IPS-18c (cell line): ENCODE data around the gene IL16.
A peak's percentile ranks its signal among the peaks of the same experiment; 100 is the strongest.
"Not testable (repeated sequence)": the region's sequence is repeated elsewhere in the genome, so short reads cannot be mapped to it uniquely, and the experiment has no call there.

Experiments used
- H3K4me3 ChIP-seq: 2 replicates; pipeline ENCODE4 v1.7.0; 2013; ENCODE audit warnings: low read depth, mild to moderate bottlenecking, low read length, moderate library complexity; ENCODE audit not compliant: insufficient read depth
- H3K9me3 ChIP-seq: one replicate; pipeline ENCODE4 v1.6.1; 2013; ENCODE audit warnings: mild to moderate bottlenecking, low read length, moderate library complexity; ENCODE audit not compliant: control insufficient read depth, insufficient read depth

IL16 gene

DNA sequence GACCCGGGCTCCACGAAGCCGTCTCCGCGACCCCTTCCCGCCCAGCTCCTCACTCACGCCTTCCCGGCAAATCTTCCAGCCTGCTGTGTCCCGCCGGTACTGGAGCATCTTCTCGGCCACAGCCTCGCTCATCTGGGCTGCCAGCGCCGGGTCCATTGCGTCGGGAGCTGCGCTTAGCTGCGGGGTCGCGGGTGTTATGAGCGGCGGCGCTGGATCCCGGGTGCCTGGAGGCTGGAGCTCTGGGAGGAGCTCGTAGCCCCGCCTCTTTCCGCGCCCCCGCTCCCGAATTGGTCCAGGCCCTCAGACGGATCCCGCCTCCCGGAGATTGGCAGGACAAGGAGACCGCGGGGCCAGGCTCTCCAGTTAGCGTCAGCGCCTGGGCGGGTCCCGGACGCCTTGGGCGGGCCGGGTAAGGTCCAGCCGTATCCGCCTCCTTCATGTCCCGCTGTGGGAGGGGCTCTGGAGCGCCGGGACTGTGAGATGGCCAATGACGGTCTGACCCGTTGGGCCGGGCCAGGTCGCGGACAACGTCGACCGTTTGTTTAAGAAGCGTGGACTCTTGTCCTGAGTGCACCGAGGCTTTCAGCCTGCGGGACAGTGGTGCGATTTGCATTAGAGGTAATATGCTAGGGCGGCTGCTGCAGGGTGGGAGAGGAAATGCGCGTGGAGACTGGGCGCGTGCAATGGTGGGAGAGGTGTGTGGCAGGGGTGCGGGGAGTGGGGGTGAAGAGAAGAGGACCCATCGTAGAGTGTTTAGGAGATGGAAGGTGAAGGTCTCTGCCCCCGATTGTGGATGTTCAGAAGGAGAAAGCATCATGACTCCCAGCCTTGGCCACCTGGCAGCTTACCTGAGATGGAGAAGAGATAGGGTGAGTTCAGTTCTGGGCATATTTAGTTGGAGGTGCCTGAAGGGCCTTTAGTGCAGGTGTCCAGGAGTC is 127.5 kb downstream of the IL16 start, which contains the start of gene STARD5:
Gene STARD5, minus strand, starts transcription at position 198 of the 938 bp plus-strand sequence. Its CDS starts 42 bp downstream, at position 156.
- no peaks in the 10 kb centered on the region for H3K9me3 ChIP-seq
- H3K4me3 ChIP-seq, result peak within 1 kb of the TSS; percentile 76

DNA sequence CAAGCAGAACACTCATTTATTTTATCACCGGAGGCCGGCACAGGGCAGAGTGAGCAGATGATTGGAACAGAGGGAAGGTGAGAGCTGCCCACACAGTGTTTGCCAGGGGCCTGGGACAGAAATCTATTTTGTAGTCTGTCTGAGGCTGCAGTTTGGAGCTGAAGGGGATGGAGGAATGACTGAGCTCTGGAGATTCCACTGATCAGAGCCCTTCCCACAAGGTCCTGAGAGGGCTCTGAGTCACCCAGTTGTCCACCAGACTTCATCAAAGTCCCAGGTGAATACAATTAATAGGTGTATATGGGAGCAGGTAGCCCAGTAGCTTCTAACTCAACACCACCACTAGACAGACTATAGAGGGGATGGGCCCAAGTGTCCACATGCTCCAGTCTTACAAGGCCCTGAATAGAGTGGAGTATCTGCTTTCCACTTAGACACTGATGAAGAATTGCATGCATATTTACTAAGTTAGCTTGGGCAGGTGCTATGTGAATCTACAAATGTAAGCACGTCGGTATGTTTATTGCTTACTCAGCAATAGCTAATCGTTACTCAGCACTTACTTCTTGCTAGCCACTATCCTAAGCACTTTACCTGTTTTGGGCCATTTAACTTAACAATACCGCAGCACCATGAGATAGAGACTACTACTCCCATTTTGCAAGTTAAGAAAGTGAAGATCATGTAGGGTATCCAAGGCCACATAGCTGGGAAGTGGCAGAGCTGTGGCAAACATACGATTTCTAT is 130.0 kb downstream of the IL16 start:
- H3K4me3 ChIP-seq, result no peak overlapping the region
- H3K9me3 ChIP-seq, result no peaks in the 10 kb centered on the region

DNA sequence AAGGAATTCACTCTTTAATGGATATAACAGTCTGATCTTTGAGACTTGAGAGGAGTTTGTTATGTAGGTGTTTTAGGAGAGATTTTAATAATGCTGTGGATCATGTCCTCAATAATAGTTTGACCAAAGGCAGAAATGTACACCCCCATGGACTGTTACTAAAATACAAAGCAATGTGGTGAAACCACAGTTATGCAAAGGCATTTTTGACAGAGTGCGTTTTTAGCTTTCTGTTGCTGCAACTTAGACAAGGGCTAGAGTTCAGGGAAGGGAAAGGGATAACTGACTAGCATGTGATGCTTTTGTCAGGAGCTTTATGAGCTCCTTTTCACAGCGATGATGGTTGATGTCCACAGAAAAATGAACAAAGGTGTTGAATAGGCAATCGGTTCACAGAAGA is 130.8 kb downstream of the IL16 start:
- Histone ChIP-seq H3K9me3 (no peaks in the 10 kb centered on the region), H3K4me3 (no peak overlapping the region)

DNA sequence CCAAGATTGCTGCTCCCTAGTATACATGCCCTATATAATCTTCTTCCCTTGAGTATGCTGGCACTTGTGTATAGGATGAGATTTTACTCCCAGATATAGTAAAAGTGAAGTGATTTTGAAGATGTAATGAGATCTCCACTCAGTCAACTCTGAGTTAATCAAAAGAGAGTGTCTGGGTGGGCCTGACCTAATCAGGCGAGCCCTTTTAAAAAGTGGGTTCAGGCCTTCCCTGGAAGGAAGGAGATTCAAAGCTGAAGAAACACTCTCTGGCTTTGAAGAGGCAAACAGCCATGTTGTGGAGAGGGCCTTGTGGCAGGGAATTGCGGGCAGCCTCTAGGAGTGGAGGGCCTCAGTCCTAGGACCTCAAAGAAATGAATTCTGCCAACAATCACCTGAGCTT is 132.8 kb downstream of the IL16 start:
- H3K9me3 ChIP-seq, result no peaks in the 10 kb centered on the region
- no peak overlapping the region for H3K4me3 ChIP-seq

DNA sequence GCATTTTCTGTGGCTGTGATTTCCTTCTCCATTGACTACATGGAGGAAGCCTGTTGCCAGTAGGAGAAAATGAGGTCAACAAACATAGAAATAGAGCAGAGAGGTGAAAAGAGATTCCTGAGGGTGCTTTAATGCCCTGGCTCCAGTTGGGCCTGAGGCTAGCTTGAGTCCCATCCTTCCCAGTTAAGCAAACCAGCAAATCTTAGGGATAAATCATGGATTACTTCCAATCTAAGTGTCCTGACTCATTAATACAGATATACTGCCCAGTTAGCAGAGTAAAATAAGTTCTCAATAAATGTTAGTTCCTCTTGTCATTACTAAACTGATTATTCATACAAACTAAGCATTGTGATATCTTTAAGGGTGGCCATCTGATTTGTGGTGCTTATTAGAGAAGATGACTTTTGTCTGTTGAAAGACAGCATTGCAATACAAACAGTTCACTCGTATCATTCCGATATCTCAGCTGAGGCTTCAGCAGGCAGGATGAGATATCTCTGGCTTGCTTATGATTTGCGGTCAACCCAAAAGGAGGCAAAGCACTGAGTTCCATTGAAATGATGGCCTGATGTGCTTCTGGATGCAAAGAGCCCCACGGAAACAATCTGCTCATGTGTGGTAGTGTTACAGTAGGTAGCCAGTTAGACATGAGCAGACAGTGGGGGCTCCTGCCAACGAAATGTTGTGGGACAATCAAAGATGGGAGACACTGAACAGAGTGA is 133.8 kb downstream of the IL16 start:
- no peak overlapping the region for H3K4me3 ChIP-seq
- no peaks in the 10 kb centered on the region for H3K9me3 ChIP-seq

DNA sequence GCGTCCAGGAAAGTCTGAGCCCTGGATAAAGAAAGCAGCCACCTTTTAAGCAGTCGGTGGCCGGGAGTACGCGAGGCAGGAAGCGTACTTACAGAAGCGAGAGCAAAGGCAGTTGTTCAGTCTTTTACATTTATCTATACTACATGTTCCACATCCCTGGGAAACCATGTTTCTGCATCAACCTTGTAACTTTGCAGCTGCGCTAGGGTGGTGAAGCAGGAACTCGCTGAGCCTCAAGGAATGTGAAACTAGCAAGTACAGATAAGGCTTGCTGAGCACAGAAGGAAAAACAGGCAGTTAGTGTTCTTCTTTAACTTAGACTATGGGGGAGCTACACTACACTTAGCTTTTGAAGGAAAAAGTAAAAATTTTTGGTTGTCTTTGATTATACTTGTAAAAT is 134.5 kb downstream of the IL16 start:
- H3K9me3 ChIP-seq, H3K4me3 ChIP-seq: not testable (repeated sequence)

DNA sequence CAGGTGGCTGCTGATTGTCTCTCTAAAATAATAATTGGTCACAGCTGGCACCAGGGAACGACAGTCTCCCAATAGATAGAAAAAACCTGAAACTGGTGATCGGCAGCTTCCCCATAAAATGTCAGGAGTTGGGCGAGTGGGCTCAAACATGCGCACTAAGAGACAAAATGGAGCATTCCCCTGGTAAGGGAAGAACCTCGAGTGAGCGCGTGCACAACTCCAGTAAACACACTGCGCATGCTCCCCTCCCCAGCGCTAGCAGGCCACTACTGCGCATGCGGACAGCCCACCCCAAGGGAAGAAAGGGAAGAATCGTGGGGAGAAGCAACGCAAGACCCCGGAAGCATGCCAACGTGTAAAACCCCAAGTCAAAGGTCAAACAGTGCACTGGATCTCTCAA is 134.9 kb downstream of the IL16 start:
- no peaks in the 10 kb centered on the region for H3K9me3 ChIP-seq
- no peak overlapping the region for H3K4me3 ChIP-seq

DNA sequence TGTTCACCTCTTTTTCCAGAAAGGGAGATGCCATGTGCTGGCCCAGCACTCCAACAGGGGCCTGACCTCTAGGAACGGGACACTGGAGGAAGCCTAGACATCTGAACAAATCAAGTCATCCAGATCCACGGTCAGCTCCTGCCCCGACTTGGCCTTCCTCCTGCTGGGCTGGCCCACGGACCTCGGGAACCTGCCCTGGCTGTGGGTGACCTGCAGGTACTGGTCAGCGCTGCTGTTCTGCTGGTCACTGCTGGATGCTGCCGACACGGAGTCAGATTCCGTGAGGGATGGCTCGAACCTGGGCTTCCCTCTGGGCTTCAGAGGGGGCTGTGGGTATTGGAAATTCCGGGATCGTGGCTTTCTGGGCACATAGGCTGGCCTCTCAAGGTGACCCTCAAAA is 135.6 kb downstream of the IL16 start:
- no peaks in the 10 kb centered on the region for H3K9me3 ChIP-seq
- H3K4me3 ChIP-seq, result no peak overlapping the region

DNA sequence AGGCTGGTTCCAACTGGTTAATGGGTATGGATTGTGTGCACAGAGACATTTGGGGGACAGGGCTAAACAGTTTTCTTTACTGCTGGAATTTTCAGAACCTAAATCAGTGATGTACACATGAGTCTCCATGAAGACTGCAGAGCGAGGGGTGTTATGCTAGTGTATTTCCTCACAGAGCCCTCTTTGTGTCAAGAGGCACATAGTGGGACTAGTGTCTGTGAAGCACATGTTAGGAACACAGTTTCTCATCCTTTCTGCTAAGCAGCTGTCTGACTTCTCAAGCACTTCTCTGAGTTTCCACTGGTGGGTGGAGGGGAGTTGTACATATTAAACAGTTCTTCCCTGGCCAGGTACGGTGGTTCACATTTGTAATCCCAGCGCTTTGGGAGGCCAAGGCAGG is 136.7 kb downstream of the IL16 start:
- H3K9me3 ChIP-seq, result no peaks in the 10 kb centered on the region
- H3K4me3 ChIP-seq, result no peak overlapping the region

DNA sequence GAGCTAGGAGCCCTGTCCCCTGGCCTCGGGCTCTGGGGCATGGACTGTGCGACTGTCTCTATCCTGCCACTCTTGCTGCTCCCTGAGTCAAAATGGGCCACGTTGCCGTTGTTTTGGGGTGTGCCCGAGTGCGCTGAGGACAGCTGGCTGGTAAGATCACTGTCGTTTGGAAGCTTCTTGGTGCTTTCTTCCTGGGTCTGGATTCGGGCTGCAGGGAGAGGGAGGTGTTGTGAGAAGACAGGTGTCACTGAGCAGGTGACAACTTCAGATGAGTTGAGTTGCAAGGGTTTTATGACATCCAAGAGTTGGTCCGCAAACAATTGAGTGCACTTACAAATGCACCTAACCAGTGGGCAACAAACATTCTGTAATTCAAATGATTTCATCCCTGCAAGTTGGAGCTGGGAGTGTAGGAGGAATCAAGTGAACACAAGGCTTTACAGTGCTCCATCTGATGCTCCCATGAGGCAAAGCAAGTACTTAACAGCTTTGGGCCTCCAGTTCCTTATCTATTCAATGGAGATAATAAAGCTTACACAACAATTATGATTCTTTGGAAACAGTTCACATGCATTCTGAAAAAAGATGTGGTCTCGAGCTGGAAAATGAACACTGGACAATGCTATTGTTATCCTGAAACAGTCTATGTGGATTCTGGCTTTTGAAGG is 138.2 kb downstream of the IL16 start:
- Histone ChIP-seq H3K4me3 (no peak overlapping the region), H3K9me3 (no peaks in the 10 kb centered on the region)

DNA sequence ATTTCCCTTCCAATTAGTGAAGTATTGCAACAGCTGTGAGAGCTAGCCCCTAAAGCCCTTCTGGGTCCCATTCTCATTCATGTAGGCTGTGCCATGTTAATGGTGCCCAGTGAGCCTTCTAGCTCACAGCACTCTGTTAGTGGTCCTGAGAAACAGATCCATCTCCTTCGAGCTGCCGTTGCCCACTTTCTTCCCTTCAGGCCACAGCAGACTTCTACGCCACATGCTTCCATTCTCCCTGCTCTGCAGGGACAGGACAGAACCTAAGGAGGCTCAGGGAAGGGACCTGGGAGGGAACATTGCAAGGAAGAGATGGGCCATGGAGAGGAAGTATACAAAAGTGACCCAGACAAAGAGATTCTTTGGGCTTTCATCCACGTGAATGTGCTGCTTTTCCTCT is 139.0 kb downstream of the IL16 start:
- Histone ChIP-seq H3K9me3 (no peaks in the 10 kb centered on the region), H3K4me3 (no peak overlapping the region)

DNA sequence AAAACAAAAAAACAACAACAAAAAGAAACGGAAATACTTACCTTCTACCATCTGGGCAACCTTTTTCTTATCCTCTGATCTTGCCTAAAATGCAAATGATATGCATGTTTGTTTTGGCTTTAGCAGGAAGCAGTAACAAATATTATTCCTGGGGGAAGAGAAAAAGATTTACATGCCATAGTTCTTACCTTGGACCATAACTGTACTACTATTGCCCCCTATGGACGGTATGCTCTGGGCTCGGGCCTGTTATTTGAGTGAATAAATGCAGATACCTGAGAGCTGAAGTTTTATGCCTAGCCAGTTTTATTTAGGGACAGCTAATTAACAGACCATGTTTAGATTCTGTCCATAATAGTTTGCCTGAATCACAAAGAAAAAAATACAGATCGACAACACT is 139.9 kb downstream of the IL16 start:
- no peak overlapping the region for H3K4me3 ChIP-seq

DNA sequence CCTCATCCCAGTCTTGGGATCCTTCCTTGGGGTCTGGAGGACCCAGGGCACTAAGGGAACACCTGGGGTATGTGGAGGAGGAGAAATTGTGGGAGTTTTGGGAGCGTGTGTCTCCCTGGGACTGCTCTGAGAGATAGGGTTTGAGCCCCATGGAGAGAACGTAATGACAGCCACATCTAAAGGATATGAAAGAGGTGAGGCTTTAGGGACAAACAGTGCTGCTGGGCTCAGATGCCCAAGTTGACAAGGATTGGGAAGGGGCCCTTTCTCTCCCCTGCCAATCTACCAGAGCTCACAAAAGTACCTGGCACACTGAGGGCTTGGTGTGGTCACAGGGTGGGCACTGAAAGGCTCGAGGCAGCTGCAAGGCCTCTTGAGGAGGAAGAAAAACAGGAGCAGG is 140.6 kb downstream of the IL16 start:
- no peaks in the 10 kb centered on the region for H3K9me3 ChIP-seq

More for the DNA sequence above, 139.9 kb downstream of the IL16 start:
- no peaks in the 10 kb centered on the region for H3K9me3 ChIP-seq

DNA sequence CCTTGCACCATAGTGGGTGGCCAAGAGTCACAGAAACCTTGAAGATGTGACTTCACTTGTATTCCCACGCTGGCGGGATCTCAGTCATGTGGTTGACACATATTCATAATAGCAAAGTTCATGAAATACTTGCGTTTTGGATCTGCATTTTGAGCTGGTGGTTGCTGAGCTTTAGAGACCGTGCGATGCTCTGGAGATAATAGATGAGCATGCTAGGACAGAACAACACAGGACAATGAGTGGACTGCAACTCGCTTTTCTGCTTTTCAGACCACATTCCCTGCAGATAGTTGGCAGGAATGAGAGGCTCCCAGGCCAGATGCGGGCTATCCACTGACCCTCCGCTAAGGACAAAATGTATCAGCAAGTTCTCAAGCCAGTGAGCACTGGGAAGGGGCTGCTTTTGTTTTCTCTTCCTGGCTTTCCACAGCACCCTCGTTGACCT is 141.1 kb downstream of the IL16 start:
- Histone ChIP-seq H3K9me3 (no peaks in the 10 kb centered on the region), H3K4me3 (no peak overlapping the region)

More for the DNA sequence above, 140.6 kb downstream of the IL16 start:
- H3K4me3 ChIP-seq, result no peak overlapping the region

DNA sequence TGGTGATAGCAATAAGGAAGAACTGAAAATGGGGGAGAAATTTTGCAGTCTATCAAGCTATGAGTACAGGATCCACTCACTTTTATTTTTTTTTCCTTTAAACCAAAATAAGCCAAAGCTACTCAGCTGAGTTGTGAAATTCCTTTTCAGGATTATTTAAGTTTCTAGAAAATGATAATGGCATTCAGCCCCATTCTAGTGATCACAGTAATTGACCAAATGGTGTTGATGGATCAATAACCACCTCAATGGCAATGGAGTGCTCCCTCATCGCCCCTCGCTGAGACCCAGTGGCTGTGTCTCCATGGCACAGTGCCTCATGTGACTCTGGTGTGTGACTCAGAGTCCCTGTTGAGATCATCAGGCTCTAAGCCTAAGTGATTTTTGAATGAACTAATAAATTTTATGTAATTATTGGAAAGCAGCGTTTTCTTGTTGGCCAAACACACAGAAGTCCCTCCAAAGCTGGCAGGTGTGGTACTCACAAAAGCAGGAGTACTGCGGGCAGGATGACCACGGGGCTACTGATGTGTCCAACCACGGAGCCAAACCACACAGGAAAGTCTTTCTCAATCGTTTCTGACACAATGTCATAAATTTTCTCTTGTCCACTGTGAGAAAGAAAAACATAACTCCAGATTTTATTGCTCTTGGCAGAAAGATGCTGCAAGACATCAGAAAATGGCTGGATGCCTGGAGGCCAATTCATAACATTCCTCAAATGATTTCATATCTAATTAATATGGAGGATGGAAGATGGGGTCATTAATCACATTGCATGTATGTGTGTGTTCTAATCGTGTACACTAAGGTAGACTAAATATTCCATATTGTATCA is 141.7 kb downstream of the IL16 start:
- no peak overlapping the region for H3K4me3 ChIP-seq
- no peaks in the 10 kb centered on the region for H3K9me3 ChIP-seq

DNA sequence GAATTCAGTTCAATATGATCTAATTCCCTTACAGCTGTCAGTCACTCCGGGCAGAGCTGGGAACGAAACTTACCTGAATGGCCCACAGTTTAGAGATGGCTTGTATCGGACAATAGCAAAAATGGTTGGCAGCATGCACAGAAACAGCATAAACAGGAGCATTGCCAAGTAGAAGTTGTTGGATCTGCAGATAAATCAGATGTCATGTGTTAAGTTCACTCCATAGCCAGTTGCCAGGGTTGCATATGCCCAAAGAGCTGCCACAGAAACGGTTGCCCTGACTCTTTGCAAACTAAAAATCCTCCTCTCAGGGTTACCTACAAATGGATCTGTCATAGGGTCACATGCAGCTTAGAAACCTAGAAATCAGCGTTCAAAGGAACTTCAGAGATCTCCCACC is 142.6 kb downstream of the IL16 start:
- no peaks in the 10 kb centered on the region for H3K9me3 ChIP-seq
- no peak overlapping the region for H3K4me3 ChIP-seq
